NCI-H69 (cell line): ENCODE results near the gene DEDD.

Source experiments
- DNase-seq: peaks from one replicate; lab custom pipeline; 2025; lab: John Stamatoyannopoulos, UW

Gene DEDD

DNA sequence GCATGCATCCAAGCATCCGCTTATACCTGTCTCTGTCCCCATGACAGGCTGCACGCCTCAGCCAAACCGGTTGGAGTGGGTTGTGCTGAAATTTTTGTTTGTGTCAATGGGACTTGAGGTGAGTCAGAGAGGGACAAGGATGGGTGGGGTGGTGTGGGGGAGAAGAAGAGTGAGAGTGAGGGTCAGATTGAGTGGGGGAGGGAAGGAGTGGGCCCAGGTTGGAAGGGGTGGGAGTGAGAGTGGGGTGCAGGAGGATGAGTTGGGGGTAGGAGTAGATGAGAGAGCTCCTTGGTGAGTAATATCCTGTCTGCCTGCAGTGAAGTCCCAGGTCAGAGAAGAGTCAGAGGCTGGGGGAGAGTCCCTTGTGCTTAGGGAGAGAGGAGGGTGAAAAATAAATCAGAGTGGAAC lies 39.8 kb downstream of the DEDD start:
- DNase-seq, result no peak

GRCh38 chr1:161091796-161092507 lies 40.5 kb downstream of the DEDD start:
- DNase-seq, result no peak

DNA sequence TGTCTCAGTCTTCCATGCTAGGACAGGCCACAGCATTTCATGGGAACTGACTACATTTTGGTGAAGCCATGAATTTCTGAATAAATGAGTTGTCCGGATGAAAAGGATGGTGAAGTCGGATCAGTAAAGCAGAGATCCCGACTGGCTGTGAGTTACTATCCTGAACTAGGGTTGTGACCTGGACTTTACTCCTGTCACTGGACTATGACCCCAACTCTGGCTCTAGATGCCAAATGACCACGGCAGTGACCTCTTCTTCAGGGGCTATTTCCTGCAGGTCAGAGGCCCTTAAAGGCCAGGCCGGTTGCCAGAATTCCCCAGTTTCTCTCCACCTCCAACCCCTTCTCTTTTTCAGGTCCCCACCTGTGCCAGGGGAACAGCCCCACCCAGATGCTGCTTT lies 41.4 kb downstream of the DEDD start:
- no peak for DNase-seq

- no peak for DNase-seq
Observed at GRCh38 chr1:161090617-161091016, 41.9 kb downstream of the DEDD start.

- DNase-seq, result no peak
Observed at GRCh38 chr1:161089938-161090337, 42.5 kb downstream of the DEDD start.

DNA sequence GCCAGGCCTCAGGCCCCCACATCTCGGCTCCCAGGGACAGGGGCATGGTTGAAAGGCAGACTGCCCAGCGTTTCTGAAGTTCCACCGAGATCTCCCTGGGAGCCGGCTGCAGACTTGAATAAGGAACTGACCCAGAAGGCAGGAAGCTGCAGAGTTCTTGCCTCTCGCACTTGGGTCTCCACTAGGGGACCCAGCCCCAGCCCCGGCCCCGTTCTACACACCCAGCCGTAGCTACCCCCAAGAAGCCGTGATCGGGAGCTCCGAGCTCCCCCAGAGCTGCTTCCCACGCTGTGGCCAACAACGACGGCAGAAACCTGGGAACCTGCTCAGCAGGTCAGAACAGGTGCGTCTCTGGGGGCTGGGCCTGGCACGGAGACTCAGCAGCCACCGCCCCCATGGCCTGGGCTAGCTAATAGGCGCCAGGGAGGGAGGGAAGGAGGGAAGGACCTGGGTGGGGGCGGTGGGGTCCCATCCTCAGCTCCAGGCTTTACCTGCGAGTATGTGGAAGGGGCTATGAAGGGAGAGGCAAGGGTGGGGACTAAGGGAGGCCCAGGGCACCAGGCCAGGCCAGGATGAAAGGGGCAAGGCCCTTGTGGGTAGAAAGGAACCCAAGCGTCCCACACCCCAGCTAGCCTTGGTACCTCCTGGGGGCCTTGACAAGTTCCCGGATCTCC lies 43.1 kb downstream of the DEDD start, which contains the start of gene NECTIN4:
Gene NECTIN4, minus strand, starts transcription at position 308 of the 674 bp plus-strand sequence. Its CDS starts 262 bp downstream, at position 46.
- no peak for DNase-seq

GRCh38 chr1:161088587-161089110 lies 43.8 kb downstream of the DEDD start:
- no peak for DNase-seq

DNA sequence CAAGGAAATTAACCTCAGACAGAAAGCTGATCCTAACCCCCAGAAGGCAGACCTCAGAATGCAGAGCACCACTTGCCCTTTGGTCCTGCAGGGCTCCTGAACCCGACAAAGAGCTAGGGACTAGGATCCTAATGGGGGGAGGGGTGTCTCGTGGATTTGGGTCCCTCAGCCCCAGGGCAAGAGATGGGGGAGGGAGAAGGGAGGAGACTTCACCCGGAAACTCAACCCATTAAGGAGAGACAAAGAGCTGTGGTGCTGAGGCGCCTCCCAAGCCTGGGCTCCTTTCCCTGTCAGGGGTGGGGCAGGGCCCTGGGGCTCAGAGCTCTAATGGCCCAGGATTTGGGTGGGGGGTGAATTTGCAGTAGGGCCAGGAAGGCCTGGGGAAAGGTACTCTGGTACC lies 46.0 kb downstream of the DEDD start:
- DNase-seq, result peak; percentile 12

DNA sequence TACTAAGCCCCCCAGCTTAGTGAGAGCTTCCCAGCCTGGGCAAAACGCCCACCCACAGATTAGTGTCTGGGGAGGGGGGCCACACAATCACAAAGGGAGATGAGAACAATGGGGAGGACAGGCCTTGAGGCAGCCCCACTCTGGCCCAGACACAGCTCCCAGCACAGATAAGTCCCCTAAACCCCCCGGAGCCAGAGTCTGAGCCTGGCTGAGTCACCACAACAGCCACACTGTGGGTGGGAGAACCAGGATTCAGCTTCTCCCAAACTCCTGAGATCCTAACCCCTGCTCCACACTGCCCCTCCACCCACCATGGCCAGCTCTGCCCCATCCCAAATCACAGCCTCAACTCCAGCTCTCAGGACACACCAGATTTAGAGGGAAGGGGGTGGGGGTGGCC lies 47.3 kb downstream of the DEDD start:
- DNase-seq, result no peak

GRCh38 chr1:161084597-161084988 lies 47.9 kb downstream of the DEDD start:
- DNase-seq, result no peak

GRCh38 chr1:161083748-161084596 lies 48.5 kb downstream of the DEDD start:
- no peak for DNase-seq

GRCh38 chr1:161082996-161083747 lies 49.3 kb downstream of the DEDD start:
- peak; percentile 27 for DNase-seq

- no peak for DNase-seq
Observed at GRCh38 chr1:161082483-161082882, 50.0 kb downstream of the DEDD start.

- DNase-seq, result no peak
Observed at GRCh38 chr1:161081519-161081918, 50.9 kb downstream of the DEDD start.

DNA sequence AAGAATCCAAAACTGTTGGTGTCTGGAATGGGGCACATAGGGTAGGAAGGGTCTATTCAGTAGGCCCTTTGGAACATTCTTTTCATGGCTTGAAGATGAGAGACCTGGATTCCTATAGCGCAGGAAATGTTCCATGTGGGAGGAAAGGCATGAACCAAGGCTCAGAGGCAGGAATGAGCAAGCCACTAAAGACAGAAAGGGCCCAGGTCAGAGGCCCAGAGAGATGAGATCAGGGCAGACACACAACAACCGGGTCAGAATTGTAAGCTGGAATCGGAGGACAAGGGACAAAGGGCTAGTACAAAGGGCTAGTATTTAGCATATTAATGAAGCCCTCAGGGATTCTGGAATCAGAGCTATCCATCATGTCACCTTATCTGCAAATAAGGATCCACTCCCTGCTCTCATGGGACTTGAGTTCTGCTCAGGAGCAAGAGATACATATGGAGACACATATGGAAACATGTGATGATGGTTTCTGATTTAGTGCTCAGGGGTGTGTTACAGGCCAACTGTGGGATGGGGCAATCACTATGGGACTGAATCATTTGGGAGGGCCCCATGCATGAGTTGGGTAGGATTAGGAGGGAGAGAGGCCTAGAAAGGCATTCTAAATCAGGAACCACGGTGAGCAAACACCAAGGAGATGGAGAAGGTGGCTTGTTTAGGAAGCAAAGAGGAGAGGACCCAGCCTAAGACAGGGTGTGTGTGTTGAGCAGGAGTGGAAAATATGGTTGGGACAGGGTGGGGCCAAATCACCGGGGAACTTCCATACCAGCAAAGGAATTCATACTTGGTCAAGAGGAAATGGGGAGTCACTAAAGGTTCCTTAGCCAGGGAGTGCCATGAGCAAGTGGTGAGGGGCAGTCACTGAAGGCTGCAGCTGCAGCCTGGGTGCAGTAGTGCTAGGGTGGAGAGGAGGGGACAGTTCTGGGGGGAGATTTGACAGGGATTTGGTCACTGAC lies 51.7 kb downstream of the DEDD start:
- DNase-seq, result no peak

- DNase-seq, result no peak
Observed at GRCh38 chr1:161079436-161080110, 52.9 kb downstream of the DEDD start.

- no peak for DNase-seq
Observed at GRCh38 chr1:161077426-161077825, 55.0 kb downstream of the DEDD start.

DNA sequence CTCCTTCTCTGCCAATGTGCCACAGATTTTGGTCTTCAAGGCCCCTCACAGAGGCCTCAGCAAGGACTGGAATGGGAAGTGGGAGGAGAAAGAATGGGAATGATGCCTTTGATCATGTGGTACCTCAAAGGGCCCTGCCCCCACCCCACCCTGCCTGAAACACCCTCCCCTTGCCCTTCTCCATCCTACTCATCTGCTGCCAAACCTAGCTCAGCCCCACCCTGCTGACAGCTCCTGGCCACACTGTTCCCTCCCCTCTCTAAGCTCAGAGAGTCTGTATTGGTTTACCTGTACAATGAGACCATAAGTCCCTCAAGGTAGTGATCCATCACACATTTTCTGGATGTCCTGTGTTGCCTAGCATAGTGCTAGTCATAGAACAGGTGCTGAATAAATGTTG lies 56.1 kb downstream of the DEDD start:
- DNase-seq, result no peak

GRCh38 chr1:161074676-161075368 lies 57.6 kb downstream of the DEDD start:
- DNase-seq, result peak; percentile 64
